IMR-90 (cell line): ENCODE results near the gene CTDP1. TPM values are rescaled to one million over a fixed set of nuclear protein-coding genes. Genes with fewer than 3 reads are reported as not detected.

ENCODE experiments used
- ATAC-seq: fragments of 200-7000 bp; cut with Tn5 transposase; 2 replicates; pipeline ENCODE4 v1.9.1; 2020; ENCODE audit warnings: low read depth, mild to moderate bottlenecking, moderate library complexity
- BruUV-seq: library from RNA; stranded (reverse); fragments of 400-500 nt; replicated peaks from 2 replicates; lab custom pipeline; 2021; lab: Mats Ljungman, UMichigan
- CTCF ChIA-PET: fragments of 300-600 bp; formaldehyde crosslinking; extraction: SDS; loops from one replicate; lab custom pipeline; 2021; ENCODE audit warnings: antibody characterized with exemption; lab: Yijun Ruan, JAX
- POLR2A ChIA-PET: fragments of 300-600 bp; sonication (Branson Sonifier 250); formaldehyde crosslinking; loops from one replicate; lab custom pipeline; 2022; ENCODE audit warnings: antibody characterized with exemption; ENCODE audit not compliant: unreplicated experiment; lab: Charles Lee
- DNase-seq: peaks from one replicate; pipeline ENCODE4 v3.0.0; 2013
- H2AFZ ChIP-seq: replicated peaks from 2 replicates; pipeline ENCODE3; 2013; ENCODE audit warnings: low read length, mild to moderate bottlenecking; ENCODE audit not compliant: poor library complexity
- H2AK5ac ChIP-seq: 2 replicates; pipeline ENCODE4 v1.6.1; 2013; ENCODE audit warnings: low read depth, low read length, inconsistent platforms
- H2AK9ac ChIP-seq: replicated peaks from 2 replicates; pipeline ENCODE3; 2013; ENCODE audit warnings: mild to moderate bottlenecking, low read depth, low read length, moderate library complexity; ENCODE audit not compliant: poor library complexity
- H2BK120ac ChIP-seq: 2 replicates; pipeline ENCODE4 v1.6.1; 2013; ENCODE audit warnings: low read depth, low read length, inconsistent platforms
- H2BK15ac ChIP-seq: 3 replicates; pipeline ENCODE4 v1.6.1; 2013; ENCODE audit warnings: low read depth, low read length, inconsistent platforms
- H2BK20ac ChIP-seq: 2 replicates; pipeline ENCODE4 v1.6.1; 2013; ENCODE audit warnings: low read depth, mild to moderate bottlenecking, inconsistent platforms, low read length, moderate library complexity
- H2BK5ac ChIP-seq: 2 replicates; pipeline ENCODE4 v1.6.1; 2013; ENCODE audit warnings: mild to moderate bottlenecking, low read depth, low read length, inconsistent platforms; ENCODE audit not compliant: poor library complexity, severe bottlenecking
- H3K14ac ChIP-seq: replicated peaks from 2 replicates; pipeline ENCODE4 v1.6.1; 2013; ENCODE audit warnings: low read depth, low read length, inconsistent platforms
- H3K18ac ChIP-seq: 2 replicates; pipeline ENCODE4 v1.6.1; 2013; ENCODE audit warnings: low read depth, low read length, control low read depth
- H3K23ac ChIP-seq: 2 replicates; pipeline ENCODE4 v1.6.1; 2013; ENCODE audit warnings: low read depth, low read length, inconsistent platforms
- H3K27ac ChIP-seq: 2 replicates; pipeline ENCODE4 v1.5.1; 2013; ENCODE audit warnings: mild to moderate bottlenecking, control low read depth, low read length; ENCODE audit not compliant: insufficient read depth
- H3K27me3 ChIP-seq: 2 replicates; pipeline ENCODE4 v1.6.1; 2013; ENCODE audit warnings: low read length; ENCODE audit not compliant: control insufficient read depth, insufficient read depth
- H3K36me3 ChIP-seq: 2 replicates; pipeline ENCODE4 v1.6.1; 2013; ENCODE audit warnings: low read length, mixed read lengths; ENCODE audit not compliant: control insufficient read depth, insufficient read depth
- H3K4ac ChIP-seq: 2 replicates; pipeline ENCODE4 v1.6.1; 2013; ENCODE audit warnings: low read depth, low read length, inconsistent platforms
- H3K4me1 ChIP-seq: 2 replicates; pipeline ENCODE4 v1.6.1; 2013; ENCODE audit warnings: low read length, mixed read lengths; ENCODE audit not compliant: control insufficient read depth, insufficient read depth
- H3K4me2 ChIP-seq: 2 replicates; pipeline ENCODE4 v1.6.1; 2013; ENCODE audit warnings: low read depth, mild to moderate bottlenecking, control low read depth, low read length, moderate library complexity
- H3K4me3 ChIP-seq: 2 replicates; pipeline ENCODE4 v1.5.1; 2013; ENCODE audit warnings: low read depth, mild to moderate bottlenecking, control low read depth, low read length, moderate library complexity; ENCODE audit not compliant: insufficient read depth
- H3K56ac ChIP-seq: 2 replicates; pipeline ENCODE4 v1.6.1; 2013; ENCODE audit warnings: low read length, inconsistent platforms; ENCODE audit not compliant: insufficient read depth; ENCODE audit errors: extremely low read depth
- H3K79me1 ChIP-seq, 2 experiments: 2 replicates each; pipeline ENCODE4 v1.6.1; 2013; ENCODE audit warnings: low read length in 2 of 2, inconsistent platforms in 1 of 2, low read depth in 1 of 2
- H3K9ac ChIP-seq: 2 replicates; pipeline ENCODE4 v1.6.1; 2013; ENCODE audit warnings: low read depth, low read length, control low read depth
- H3K9me1 ChIP-seq: 2 replicates; pipeline ENCODE4 v1.6.1; 2013; ENCODE audit warnings: low read length, inconsistent platforms; ENCODE audit not compliant: insufficient read depth
- H3K9me3 ChIP-seq: 2 replicates; pipeline ENCODE4 v1.6.1; 2013; ENCODE audit warnings: low read length; ENCODE audit not compliant: control insufficient read depth, insufficient read depth
- H4K20me1 ChIP-seq: 2 replicates; pipeline ENCODE4 v1.6.1; 2013; ENCODE audit warnings: low read length, inconsistent platforms; ENCODE audit not compliant: insufficient read depth
- H4K5ac ChIP-seq: 2 replicates; pipeline ENCODE4 v1.6.1; 2013; ENCODE audit warnings: mild to moderate bottlenecking, low read depth, low read length, control low read depth
- H4K8ac ChIP-seq, 2 experiments: 2 replicates each; pipeline ENCODE4 v1.6.1; 2013; ENCODE audit warnings: low read depth in 2 of 2, low read length in 2 of 2, control low read depth in 1 of 2, inconsistent platforms in 1 of 2
- H4K91ac ChIP-seq: 2 replicates; pipeline ENCODE4 v1.6.1; 2013; ENCODE audit warnings: low read depth, low read length, inconsistent platforms; ENCODE audit not compliant: insufficient read depth
- BHLHE40 ChIP-seq: fragments of 150-350 bp; IDR thresholded peaks from 2 replicates; pipeline ENCODE4 v1.6.1; 2016; ENCODE audit warnings: mild to moderate bottlenecking, low read depth, low read length
- CEBPB ChIP-seq: IDR thresholded peaks from 2 replicates; pipeline ENCODE4 v1.6.1; 2012; ENCODE audit warnings: low read depth, low read length, improper control_type of control experiment
- CHD1 ChIP-seq: IDR thresholded peaks from 2 replicates; pipeline ENCODE4 v1.6.1; 2012; ENCODE audit warnings: low read depth, low read length, improper control_type of control experiment
- FOS ChIP-seq: fragments of 150-350 bp; IDR thresholded peaks from 2 replicates; pipeline ENCODE4 v1.6.1; 2016; ENCODE audit warnings: low read depth, low read length
- MAFK ChIP-seq: IDR thresholded peaks from 2 replicates; pipeline ENCODE4 v1.6.1; 2012; ENCODE audit warnings: low read depth, low read length, improper control_type of control experiment
- MAZ ChIP-seq: IDR thresholded peaks from 2 replicates; pipeline ENCODE4 v1.6.1; 2012; ENCODE audit warnings: low read depth, mild to moderate bottlenecking, low read length, improper control_type of control experiment, moderate library complexity, borderline replicate concordance
- MXI1 ChIP-seq: IDR thresholded peaks from 2 replicates; pipeline ENCODE4 v1.6.1; 2012; ENCODE audit warnings: low read depth, mild to moderate bottlenecking, low read length, moderate library complexity, borderline replicate concordance
- NFE2L2 ChIP-seq: fragments of 150-350 bp; IDR thresholded peaks from 2 replicates; pipeline ENCODE4 v1.6.1; 2016; ENCODE audit warnings: low read depth, mild to moderate bottlenecking, low read length
- POLR2A ChIP-seq: IDR thresholded peaks from 2 replicates; pipeline ENCODE4 v1.6.1; 2012; ENCODE audit warnings: mild to moderate bottlenecking, low read depth, low read length
- RAD21 ChIP-seq: IDR thresholded peaks from 2 replicates; pipeline ENCODE4 v1.6.1; 2012; ENCODE audit warnings: low read length, improper control_type of control experiment
- RCOR1 ChIP-seq: IDR thresholded peaks from 2 replicates; pipeline ENCODE4 v1.6.1; 2012; ENCODE audit warnings: mild to moderate bottlenecking, low read length, improper control_type of control experiment; ENCODE audit not compliant: insufficient replicate concordance
- RFX5 ChIP-seq: IDR thresholded peaks from 2 replicates; pipeline ENCODE4 v1.8.0; 2012; ENCODE audit warnings: low read depth, mild to moderate bottlenecking, low read length, moderate library complexity
- SMC3 ChIP-seq: fragments of 150-350 bp; IDR thresholded peaks from 2 replicates; pipeline ENCODE4 v1.6.1; 2016; ENCODE audit warnings: low read depth, mild to moderate bottlenecking, antibody characterized with exemption, low read length, moderate library complexity
- USF2 ChIP-seq: fragments of 150-350 bp; IDR thresholded peaks from 2 replicates; pipeline ENCODE4 v1.6.1; 2017; ENCODE audit warnings: mild to moderate bottlenecking, antibody characterized with exemption, low read length, low read depth
- WGBS, 2 experiments: methylation state at CpG; one replicate each; pipeline versions ENCODE4 v1.1.5 to v1.1.7; 2013; ENCODE audit warnings: missing lambda C conversion rate in 2 of 2; ENCODE audit not compliant: insufficient read length in 1 of 2; ENCODE audit errors: extremely low coverage in 2 of 2; 5-methylcytosine and 5-hydroxymethylcytosine counted together
- dilution Hi-C: fragments of 300-500 bp; cut with HindIII; formaldehyde crosslinking; loops from one replicate; pipeline ENCODE4 v1.14.3; 2018; ENCODE audit warnings: low sequenced_read_pairs; ENCODE audit not compliant: unreplicated experiment
- in situ Hi-C: fragments of 300-500 bp; cut with MboI; formaldehyde crosslinking; loops from 3 replicates; pipeline ENCODE4 v1.14.3; 2019; ENCODE audit warnings: low sequenced_read_pairs, inconsistent platforms, mixed read lengths
- intact Hi-C: fragments of 100-400 bp; cut with micrococcal nuclease; formaldehyde crosslinking; loops from 2 replicates; pipeline ENCODE4 v1.10.0; 2022
- polyA plus RNA-seq, 3 experiments: library from polyadenylated mRNA; depleted of rRNA; stranded (reverse); fragments of >200 nt; gene quantifications; 2 replicates each; pipeline ENCODE4 v1.2.3, GENCODE V29; 2012; ENCODE audit warnings: low replicate concordance in 1 of 3
- total RNA-seq: library from RNA; depleted of rRNA; stranded (reverse); fragments of >200 nt; gene quantifications from 2 replicates; pipeline ENCODE4 v1.2.3, GENCODE V29; 2012
- TF ChIP-seq, protein P1 (sequence below): fragments of 150-350 bp; IDR thresholded peaks from 2 replicates; pipeline ENCODE4 v1.6.1; 2016; ENCODE audit warnings: low read depth, mild to moderate bottlenecking, low read length, moderate library complexity, borderline replicate concordance
- TF ChIP-seq, protein P2 (sequence below): conservative IDR thresholded peaks from 2 replicates; pipeline ENCODE4 v1.5.1; 2012; ENCODE audit warnings: mild to moderate bottlenecking, low read depth, low read length, improper control_type of control experiment

The CTDP1 gene
- total and polyA plus RNA-seq, 2 of the 4 experiments (the other 2 are of a cell fraction): 13.4 to 17.6 TPM

- no peak overlapping the region for H2AFZ ChIP-seq
- peaks cover 4% of the 10 kb centered on the region; the same call in 1 of the 2 replicates for H3K9me1 ChIP-seq
- no peak overlapping the region for H2BK5ac ChIP-seq
- H2BK20ac ChIP-seq: no peak overlapping the region
- no peak overlapping the region for H3K27ac ChIP-seq
- H3K4me3 ChIP-seq: no peak overlapping the region
- no peaks in the 10 kb centered on the region for H3K9me3 ChIP-seq
- H4K5ac ChIP-seq: no peak overlapping the region
- WGBS, 2 experiments: no CpG with 5 or more reads among the region's 9 CpGs
- no peak overlapping the region for H2BK120ac ChIP-seq
- TF ChIP-seq POLR2A (no peak), RCOR1 (no peak), RAD21 (no peak), USF2 (no peak), RFX5 (no peak), NFE2L2 (no peak), MXI1 (no peak), MAFK (no peak), CEBPB (no peak), FOS (no peak), MAZ (no peak), SMC3 (no peak), CHD1 (no peak), BHLHE40 (no peak)
- TF ChIP-seq, protein P1, sequence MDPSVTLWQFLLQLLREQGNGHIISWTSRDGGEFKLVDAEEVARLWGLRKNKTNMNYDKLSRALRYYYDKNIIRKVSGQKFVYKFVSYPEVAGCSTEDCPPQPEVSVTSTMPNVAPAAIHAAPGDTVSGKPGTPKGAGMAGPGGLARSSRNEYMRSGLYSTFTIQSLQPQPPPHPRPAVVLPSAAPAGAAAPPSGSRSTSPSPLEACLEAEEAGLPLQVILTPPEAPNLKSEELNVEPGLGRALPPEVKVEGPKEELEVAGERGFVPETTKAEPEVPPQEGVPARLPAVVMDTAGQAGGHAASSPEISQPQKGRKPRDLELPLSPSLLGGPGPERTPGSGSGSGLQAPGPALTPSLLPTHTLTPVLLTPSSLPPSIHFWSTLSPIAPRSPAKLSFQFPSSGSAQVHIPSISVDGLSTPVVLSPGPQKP: no peak
- TF ChIP-seq, protein P2, sequence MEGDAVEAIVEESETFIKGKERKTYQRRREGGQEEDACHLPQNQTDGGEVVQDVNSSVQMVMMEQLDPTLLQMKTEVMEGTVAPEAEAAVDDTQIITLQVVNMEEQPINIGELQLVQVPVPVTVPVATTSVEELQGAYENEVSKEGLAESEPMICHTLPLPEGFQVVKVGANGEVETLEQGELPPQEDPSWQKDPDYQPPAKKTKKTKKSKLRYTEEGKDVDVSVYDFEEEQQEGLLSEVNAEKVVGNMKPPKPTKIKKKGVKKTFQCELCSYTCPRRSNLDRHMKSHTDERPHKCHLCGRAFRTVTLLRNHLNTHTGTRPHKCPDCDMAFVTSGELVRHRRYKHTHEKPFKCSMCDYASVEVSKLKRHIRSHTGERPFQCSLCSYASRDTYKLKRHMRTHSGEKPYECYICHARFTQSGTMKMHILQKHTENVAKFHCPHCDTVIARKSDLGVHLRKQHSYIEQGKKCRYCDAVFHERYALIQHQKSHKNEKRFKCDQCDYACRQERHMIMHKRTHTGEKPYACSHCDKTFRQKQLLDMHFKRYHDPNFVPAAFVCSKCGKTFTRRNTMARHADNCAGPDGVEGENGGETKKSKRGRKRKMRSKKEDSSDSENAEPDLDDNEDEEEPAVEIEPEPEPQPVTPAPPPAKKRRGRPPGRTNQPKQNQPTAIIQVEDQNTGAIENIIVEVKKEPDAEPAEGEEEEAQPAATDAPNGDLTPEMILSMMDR: no peak
- peaks cover 1% of the 10 kb centered on the region; the same call in 1 of the 2 replicates for H3K4me1 ChIP-seq
- peaks cover 28% of the 10 kb centered on the region for H3K27me3 ChIP-seq
- intact Hi-C loops (no loop called here), dilution Hi-C loops (no loop called here), in situ Hi-C loops (no loop called here)
- H4K91ac ChIP-seq: no peak overlapping the region
- DNase-seq (no peak), ATAC-seq (no peak)
- H2AK9ac ChIP-seq: peak overlapping the region; percentile 50
- no peak overlapping the region for H4K8ac ChIP-seq
- CTCF ChIA-PET: no interaction called here
- no TSS peak for BruUV-seq
- H3K23ac ChIP-seq: no peak overlapping the region
- H3K36me3 ChIP-seq: peaks cover 1% of the 10 kb centered on the region; the same call in 1 of the 2 replicates
- no peaks in the 10 kb centered on the region for H3K79me1 ChIP-seq
- H4K20me1 ChIP-seq: peaks cover 4% of the 10 kb centered on the region; the same call in 1 of the 2 replicates
- no peak overlapping the region for H3K4me2 ChIP-seq
- H3K18ac ChIP-seq: no peak overlapping the region
- H3K9ac ChIP-seq: no peak overlapping the region
- POLR2A ChIA-PET: no interaction called here
- H3K56ac ChIP-seq: no peak overlapping the region
- H3K4ac ChIP-seq: no peak overlapping the region
- no peak overlapping the region for H2AK5ac ChIP-seq
- H2BK15ac ChIP-seq: no peak overlapping the region
- no peak overlapping the region for H3K14ac ChIP-seq
Measured at GRCh38 chr18:79801641-79802040, 122.0 kb downstream of the CTDP1 start.
